Endothelial cell of umbilical vein (primary cell): ENCODE measurements around the gene NCK1.

Source experiments
- EZH2 ChIP-seq: IDR thresholded peaks from 2 replicates; pipeline ENCODE4 v1.6.1; 2012; ENCODE audit warnings: borderline replicate concordance, low read depth, mild to moderate bottlenecking, moderate library complexity, low read length, inconsistent platforms; ENCODE audit not compliant: severe bottlenecking
- FOS ChIP-seq: IDR thresholded peaks from 2 replicates; pipeline ENCODE4 v1.6.1; 2011; ENCODE audit warnings: mild to moderate bottlenecking, low read length, moderate library complexity, borderline replicate concordance; ENCODE audit not compliant: insufficient read depth
- GATA2 ChIP-seq: IDR thresholded peaks from 2 replicates; pipeline ENCODE4 v1.7.0; 2011; ENCODE audit warnings: low read depth, mild to moderate bottlenecking, moderate library complexity, mixed read lengths, low read length; ENCODE audit not compliant: insufficient read length, insufficient read depth
- JUN ChIP-seq: IDR thresholded peaks from 2 replicates; pipeline ENCODE4 v1.6.1; 2011; ENCODE audit warnings: borderline replicate concordance, low read depth; ENCODE audit not compliant: insufficient read length, insufficient read depth
- POLR2A ChIP-seq: IDR thresholded peaks from 2 replicates; pipeline ENCODE4 v1.6.1; 2012; ENCODE audit warnings: low read depth, mild to moderate bottlenecking, control low read depth, low read length
- POLR2AphosphoS5 ChIP-seq: IDR thresholded peaks from 2 replicates; pipeline ENCODE4 v1.6.1; 2012; ENCODE audit warnings: low read depth, mild to moderate bottlenecking, control low read depth, low read length, moderate library complexity; ENCODE audit not compliant: insufficient read depth
- TF ChIP-seq, protein P1 (sequence below), 2 donors: IDR thresholded peaks; 1 replicate in 1 of 2; 2 replicates in 1 of 2; pipeline ENCODE4 v1.5.1; 2011; ENCODE audit warnings: low read length in 2 of 2, mild to moderate bottlenecking in 2 of 2, moderate library complexity in 2 of 2, control low read depth in 1 of 2, inconsistent platforms in 1 of 2, low read depth in 1 of 2; ENCODE audit not compliant: insufficient read depth in 1 of 2; ENCODE audit errors: extremely low read depth in 1 of 2
- TF ChIP-seq, protein P2 (sequence below): IDR thresholded peaks from 2 replicates; pipeline ENCODE4 v1.6.1; 2011; ENCODE audit not compliant: insufficient read depth, insufficient read length

DNA sequence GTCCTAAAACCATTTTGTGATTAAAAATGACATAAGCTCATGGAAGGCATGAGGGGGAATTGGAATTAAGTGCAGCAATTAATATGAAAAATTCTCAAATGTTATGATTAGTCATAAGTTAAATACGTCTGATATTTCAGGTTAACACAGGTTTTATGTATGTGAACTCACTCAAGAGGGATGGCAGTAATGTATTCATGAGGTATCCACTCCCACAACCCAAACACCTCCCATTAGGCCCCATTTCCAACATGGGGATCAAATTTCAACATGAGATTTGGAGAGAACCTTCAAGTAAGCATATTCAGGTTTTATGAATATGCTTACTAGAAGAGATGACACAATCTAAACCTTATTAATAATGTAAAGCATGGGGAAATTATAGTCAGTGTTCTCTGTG is 54.2 kb downstream of the NCK1 start:
- TF ChIP-seq POLR2A (no peak), EZH2 (no peak), POLR2AphosphoS5 (no peak), FOS (no peak), JUN (no peak), GATA2 (no peak)
- TF ChIP-seq, protein P1, sequence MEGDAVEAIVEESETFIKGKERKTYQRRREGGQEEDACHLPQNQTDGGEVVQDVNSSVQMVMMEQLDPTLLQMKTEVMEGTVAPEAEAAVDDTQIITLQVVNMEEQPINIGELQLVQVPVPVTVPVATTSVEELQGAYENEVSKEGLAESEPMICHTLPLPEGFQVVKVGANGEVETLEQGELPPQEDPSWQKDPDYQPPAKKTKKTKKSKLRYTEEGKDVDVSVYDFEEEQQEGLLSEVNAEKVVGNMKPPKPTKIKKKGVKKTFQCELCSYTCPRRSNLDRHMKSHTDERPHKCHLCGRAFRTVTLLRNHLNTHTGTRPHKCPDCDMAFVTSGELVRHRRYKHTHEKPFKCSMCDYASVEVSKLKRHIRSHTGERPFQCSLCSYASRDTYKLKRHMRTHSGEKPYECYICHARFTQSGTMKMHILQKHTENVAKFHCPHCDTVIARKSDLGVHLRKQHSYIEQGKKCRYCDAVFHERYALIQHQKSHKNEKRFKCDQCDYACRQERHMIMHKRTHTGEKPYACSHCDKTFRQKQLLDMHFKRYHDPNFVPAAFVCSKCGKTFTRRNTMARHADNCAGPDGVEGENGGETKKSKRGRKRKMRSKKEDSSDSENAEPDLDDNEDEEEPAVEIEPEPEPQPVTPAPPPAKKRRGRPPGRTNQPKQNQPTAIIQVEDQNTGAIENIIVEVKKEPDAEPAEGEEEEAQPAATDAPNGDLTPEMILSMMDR (IDR thresholded peaks at IDR 0.05; ENCODE audit: extremely low read depth in 1 of 2, insufficient read depth in 1 of 2, low read depth in 1 of 2, low read length in 2 of 2) = no peak
- TF ChIP-seq, protein P2, sequence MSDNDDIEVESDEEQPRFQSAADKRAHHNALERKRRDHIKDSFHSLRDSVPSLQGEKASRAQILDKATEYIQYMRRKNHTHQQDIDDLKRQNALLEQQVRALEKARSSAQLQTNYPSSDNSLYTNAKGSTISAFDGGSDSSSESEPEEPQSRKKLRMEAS = no peak
